WTC11 (cell line): ENCODE results near the gene ENTPD6.

ENCODE experiments used
- CREB1 ChIP-seq: sonication (generic); formaldehyde crosslinking; IDR thresholded peaks from 2 replicates; pipeline ENCODE4 v1.8.0; 2023; ENCODE audit warnings: mild to moderate bottlenecking, missing genetic modification reagents
- ELF4 ChIP-seq: sonication (generic); formaldehyde crosslinking; IDR thresholded peaks from 2 replicates; pipeline ENCODE4 v1.8.1; 2022; ENCODE audit warnings: low read depth, mild to moderate bottlenecking, moderate library complexity, missing genetic modification reagents
- ETV6 ChIP-seq: sonication (generic); formaldehyde crosslinking; IDR thresholded peaks from 2 replicates; pipeline ENCODE4 v1.8.1; 2022; ENCODE audit warnings: mild to moderate bottlenecking, missing genetic modification reagents
- FOXP4 ChIP-seq: sonication (generic); formaldehyde crosslinking; IDR thresholded peaks from 2 replicates; pipeline ENCODE4 v1.8.0; 2022; ENCODE audit warnings: mild to moderate bottlenecking, missing genetic modification reagents
- TEAD4 ChIP-seq: sonication (generic); formaldehyde crosslinking; IDR thresholded peaks from 2 replicates; pipeline ENCODE4 v1.8.0; 2022; ENCODE audit warnings: mild to moderate bottlenecking, missing genetic modification reagents
- TF ChIP-seq, protein P1 (sequence below): fragments of 200-600 bp; IDR thresholded peaks from 2 replicates; pipeline ENCODE4 v1.8.0; 2022; ENCODE audit warnings: antibody characterized with exemption

DNA sequence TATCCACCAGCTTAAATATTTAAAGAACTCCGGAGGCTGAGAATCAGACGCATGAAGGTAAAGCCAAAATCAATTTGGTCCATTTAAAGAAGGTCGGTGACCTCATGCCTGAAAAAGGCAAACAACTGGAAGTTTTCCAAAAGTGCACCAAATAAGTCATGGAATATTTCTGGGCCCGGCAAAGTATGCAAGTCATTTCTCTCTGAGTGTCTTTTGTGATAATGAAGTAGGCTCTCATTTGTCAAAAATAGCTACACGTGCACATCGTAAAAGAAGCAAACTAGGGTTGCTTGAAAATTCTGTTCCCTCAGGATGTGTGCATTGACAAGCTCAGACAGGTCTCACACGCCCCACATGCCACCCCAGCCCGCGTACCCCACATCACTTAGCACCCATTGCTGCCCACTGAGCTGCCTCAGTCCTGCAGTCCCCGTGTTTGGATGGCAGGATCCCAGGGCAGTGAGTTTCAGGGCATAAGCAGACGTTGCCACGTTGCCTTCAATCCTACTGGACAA is 31.9 kb downstream of the ENTPD6 start:
- TF ChIP-seq, protein P1, sequence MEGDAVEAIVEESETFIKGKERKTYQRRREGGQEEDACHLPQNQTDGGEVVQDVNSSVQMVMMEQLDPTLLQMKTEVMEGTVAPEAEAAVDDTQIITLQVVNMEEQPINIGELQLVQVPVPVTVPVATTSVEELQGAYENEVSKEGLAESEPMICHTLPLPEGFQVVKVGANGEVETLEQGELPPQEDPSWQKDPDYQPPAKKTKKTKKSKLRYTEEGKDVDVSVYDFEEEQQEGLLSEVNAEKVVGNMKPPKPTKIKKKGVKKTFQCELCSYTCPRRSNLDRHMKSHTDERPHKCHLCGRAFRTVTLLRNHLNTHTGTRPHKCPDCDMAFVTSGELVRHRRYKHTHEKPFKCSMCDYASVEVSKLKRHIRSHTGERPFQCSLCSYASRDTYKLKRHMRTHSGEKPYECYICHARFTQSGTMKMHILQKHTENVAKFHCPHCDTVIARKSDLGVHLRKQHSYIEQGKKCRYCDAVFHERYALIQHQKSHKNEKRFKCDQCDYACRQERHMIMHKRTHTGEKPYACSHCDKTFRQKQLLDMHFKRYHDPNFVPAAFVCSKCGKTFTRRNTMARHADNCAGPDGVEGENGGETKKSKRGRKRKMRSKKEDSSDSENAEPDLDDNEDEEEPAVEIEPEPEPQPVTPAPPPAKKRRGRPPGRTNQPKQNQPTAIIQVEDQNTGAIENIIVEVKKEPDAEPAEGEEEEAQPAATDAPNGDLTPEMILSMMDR, result no peak
- no peak for TF ChIP-seq TEAD4 (CRISPR knock-in tag)
- TF ChIP-seq FOXP4 (CRISPR knock-in tag), result no peak
- no peak for TF ChIP-seq CREB1
- no peak for TF ChIP-seq ELF4 (CRISPR knock-in tag)
- no peak for TF ChIP-seq ETV6
